Liver (tissue), 9 donors: ENCODE results near the gene GRIK1. TPM values are rescaled to one million over a fixed set of nuclear protein-coding genes. Genes with fewer than 3 reads are reported as not detected.

Experiments
- DNase-seq: peaks from one replicate; pipeline ENCODE4 v3.0.0-alpha.2; 2017; ENCODE audit warnings: low spot score
- H3K27ac ChIP-seq, 2 donors: one replicate each; pipeline ENCODE4 v1.7.0; 2013; ENCODE audit warnings: inconsistent platforms in 2 of 2, low read length in 2 of 2, control low read depth in 1 of 2, low read depth in 1 of 2, mild to moderate bottlenecking in 1 of 2
- H3K27me3 ChIP-seq, 4 donors: one replicate each; pipeline versions ENCODE4 v1.6.1 to v1.7.0; 2013; ENCODE audit warnings: low read length in 3 of 4, inconsistent platforms in 1 of 4, mild to moderate bottlenecking in 1 of 4, moderate library complexity in 1 of 4; ENCODE audit not compliant: control insufficient read depth in 4 of 4, insufficient read depth in 4 of 4
- H3K36me3 ChIP-seq, 4 donors: one replicate each; pipeline versions ENCODE4 v1.6.1 to v1.7.0; 2013; ENCODE audit warnings: low read length in 3 of 4, mild to moderate bottlenecking in 3 of 4, low read depth in 1 of 4, moderate library complexity in 1 of 4; ENCODE audit not compliant: control insufficient read depth in 4 of 4, insufficient read depth in 3 of 4
- H3K4me1 ChIP-seq, 4 donors: one replicate each; pipeline versions ENCODE4 v1.6.1 to v1.7.0; 2013; ENCODE audit warnings: low read length in 3 of 4, mild to moderate bottlenecking in 3 of 4, moderate library complexity in 1 of 4; ENCODE audit not compliant: control insufficient read depth in 4 of 4, insufficient read depth in 4 of 4
- H3K4me3 ChIP-seq, 3 donors: one replicate each; pipeline versions ENCODE4 v1.6.1 to v1.7.0; 2013; ENCODE audit warnings: low read length in 3 of 3, control low read depth in 1 of 3, low read depth in 1 of 3, mild to moderate bottlenecking in 1 of 3
- H3K9ac ChIP-seq, 2 donors: one replicate each; pipeline ENCODE4 v1.7.0; 2013; ENCODE audit warnings: low read length in 2 of 2, mild to moderate bottlenecking in 2 of 2, moderate library complexity in 2 of 2, control low read depth in 1 of 2, low read depth in 1 of 2
- H3K9me3 ChIP-seq, 4 donors: one replicate each; pipeline versions ENCODE4 v1.6.1 to v1.7.0; 2013; ENCODE audit warnings: low read length in 3 of 4; ENCODE audit not compliant: control insufficient read depth in 4 of 4
- ATF3 ChIP-seq: IDR thresholded peaks from 2 replicates; pipeline ENCODE4 v1.6.1; 2016; ENCODE audit warnings: antibody characterized with exemption
- CTCF ChIP-seq: fragments of 150-350 bp; IDR thresholded peaks from 2 replicates; pipeline ENCODE4 v1.5.1; 2017; ENCODE audit warnings: improper control_type of control experiment, low read depth, low read length; ENCODE audit not compliant: missing input control
- EGR1 ChIP-seq, 2 donors: IDR thresholded peaks; 2 replicates each; pipeline ENCODE4 v1.6.1; 2016 to 2018; ENCODE audit warnings: antibody characterized with exemption in 2 of 2, low read depth in 2 of 2
- FOXA1 ChIP-seq: IDR thresholded peaks from 2 replicates; pipeline ENCODE4 v1.6.1; 2016; ENCODE audit warnings: antibody characterized with exemption
- FOXA2 ChIP-seq: IDR thresholded peaks from 2 replicates; pipeline ENCODE4 v1.6.1; 2016; ENCODE audit warnings: antibody characterized with exemption
- GABPA ChIP-seq, 2 donors: IDR thresholded peaks in 1 of 2; conservative IDR thresholded peaks in 1 of 2; 2 replicates each; pipeline ENCODE4 v1.6.1; 2016; ENCODE audit warnings: antibody characterized with exemption in 2 of 2, mild to moderate bottlenecking in 1 of 2, moderate library complexity in 1 of 2
- HNF4A ChIP-seq, 2 donors: conservative IDR thresholded peaks; 2 replicates each; pipeline ENCODE4 v1.6.1; 2016; ENCODE audit warnings: antibody characterized with exemption in 2 of 2, mild to moderate bottlenecking in 2 of 2
- HNF4G ChIP-seq: IDR thresholded peaks from 2 replicates; pipeline ENCODE4 v1.6.1; 2016; ENCODE audit warnings: antibody characterized with exemption
- JUND ChIP-seq, 2 donors: IDR thresholded peaks; 2 replicates each; pipeline ENCODE4 v1.6.1; 2016; ENCODE audit warnings: antibody characterized with exemption in 2 of 2
- NR2F2 ChIP-seq: IDR thresholded peaks from 2 replicates; pipeline ENCODE4 v1.6.1; 2016; ENCODE audit warnings: antibody characterized with exemption
- RAD21 ChIP-seq, 2 donors: IDR thresholded peaks; 2 replicates each; pipeline ENCODE4 v1.6.1; 2016; ENCODE audit warnings: antibody characterized with exemption in 2 of 2, mild to moderate bottlenecking in 2 of 2
- RXRA ChIP-seq, 2 donors: IDR thresholded peaks; 2 replicates each; pipeline ENCODE4 v1.6.1; 2017 to 2018; ENCODE audit warnings: antibody characterized with exemption in 2 of 2, mild to moderate bottlenecking in 1 of 2
- SP1 ChIP-seq: IDR thresholded peaks from 2 replicates; pipeline ENCODE4 v1.6.1; 2018; ENCODE audit warnings: antibody characterized with exemption, mild to moderate bottlenecking
- TAF1 ChIP-seq: conservative IDR thresholded peaks from 2 replicates; pipeline ENCODE4 v1.6.1; 2016; ENCODE audit warnings: antibody characterized with exemption, mild to moderate bottlenecking
- YY1 ChIP-seq: IDR thresholded peaks from 2 replicates; pipeline ENCODE4 v1.6.1; 2016; ENCODE audit warnings: antibody characterized with exemption, mild to moderate bottlenecking
- ZBTB33 ChIP-seq: IDR thresholded peaks from 2 replicates; pipeline ENCODE4 v1.6.1; 2016; ENCODE audit warnings: antibody characterized with exemption
- WGBS: extraction: QIAGEN DNeasy Blood & Tissue Kit; methylation state at CpG from one replicate; pipeline ENCODE4 v1.1.7; 2013; 5-methylcytosine and 5-hydroxymethylcytosine counted together
- polyA plus RNA-seq, 2 donors: library from polyadenylated mRNA; stranded (reverse) in 1 of 2; unstranded in 1 of 2; fragments of 200-250 nt in 1 of 2; fragments of >200 nt in 1 of 2; fragmentation: Nextera tagmentation in 1 of 2; extraction: Ambion mirVana in 1 of 2; gene quantifications; one replicate each; pipeline versions ENCODE4 v1.2.1 to v1.2.3, GENCODE V29; 2013 to 2015
- total RNA-seq, 2 donors: library from RNA; depleted of rRNA; stranded (reverse); fragments of >200 nt; gene quantifications; one replicate each; pipeline ENCODE4 v1.2.3, GENCODE V29; 2014
- TF ChIP-seq, protein P1 (sequence below): IDR thresholded peaks from 2 replicates; pipeline ENCODE4 v1.6.1; 2016; ENCODE audit warnings: antibody characterized with exemption, mild to moderate bottlenecking
- TF ChIP-seq, protein P2 (sequence below): IDR thresholded peaks from 2 replicates; pipeline ENCODE4 v1.6.1; 2016; ENCODE audit warnings: antibody characterized with exemption
- donor health status: healthy.
- donor health status: healthy.
- donor health status: healthy.
- donor health status: healthy.
- donor health status: healthy.

The GRIK1 gene
- total and polyA plus RNA-seq, 4 donors, result 0.02 to 0.14 (median 0.05) TPM; not detected in 1

DNA sequence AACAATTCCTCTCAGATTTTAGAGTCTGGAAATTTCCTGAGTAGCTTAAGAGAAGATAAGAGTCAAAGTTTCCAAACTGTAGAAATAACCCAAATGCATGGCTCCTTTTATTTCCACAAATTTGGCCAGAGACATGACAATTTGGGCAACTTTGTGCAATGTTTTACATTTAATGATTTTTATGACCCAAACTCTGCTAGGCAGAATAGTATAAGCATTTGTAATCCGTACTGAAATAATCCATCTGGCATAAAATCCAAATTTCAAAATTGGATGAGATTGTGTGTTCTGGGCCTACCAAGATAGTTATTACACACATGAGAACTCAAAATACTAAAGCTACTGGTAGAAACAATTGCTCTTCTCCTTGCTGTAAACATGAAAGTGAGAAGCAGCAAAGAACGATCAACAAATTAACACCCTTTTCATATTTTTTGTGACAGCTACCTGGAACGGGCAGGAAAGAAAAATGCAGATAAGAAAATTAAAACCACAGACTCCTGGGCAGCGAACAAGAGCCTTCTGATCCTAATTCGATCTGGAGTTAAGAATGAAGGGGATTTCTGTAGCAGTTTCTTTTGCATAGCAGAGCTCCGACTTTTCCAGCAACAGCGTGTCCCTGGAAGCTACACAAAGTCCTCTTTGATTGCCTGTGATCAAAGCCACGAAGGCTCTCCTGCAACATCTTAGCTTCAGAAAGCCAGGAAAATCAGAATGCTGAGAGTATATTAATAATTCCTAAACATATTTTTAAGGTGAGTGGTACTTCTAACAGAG, 191.2 kb downstream of the GRIK1 start:
- Histone ChIP-seq H3K27ac (no peak overlapping the region), H3K4me1 (no peaks in the 10 kb centered on the region), H3K4me3 (no peak overlapping the region), H3K9ac (no peak overlapping the region), H3K27me3 (no peaks in the 10 kb centered on the region), H3K36me3 (no peaks in the 10 kb centered on the region), H3K9me3 (no peaks in the 10 kb centered on the region)
- 76% methylated on average over 8 of the region's 8 CpGs for WGBS
- no peak for DNase-seq
- no peak for TF ChIP-seq ATF3
- no peak for TF ChIP-seq RXRA (IDR thresholded peaks at IDR 0.05)
- TF ChIP-seq, protein P1, sequence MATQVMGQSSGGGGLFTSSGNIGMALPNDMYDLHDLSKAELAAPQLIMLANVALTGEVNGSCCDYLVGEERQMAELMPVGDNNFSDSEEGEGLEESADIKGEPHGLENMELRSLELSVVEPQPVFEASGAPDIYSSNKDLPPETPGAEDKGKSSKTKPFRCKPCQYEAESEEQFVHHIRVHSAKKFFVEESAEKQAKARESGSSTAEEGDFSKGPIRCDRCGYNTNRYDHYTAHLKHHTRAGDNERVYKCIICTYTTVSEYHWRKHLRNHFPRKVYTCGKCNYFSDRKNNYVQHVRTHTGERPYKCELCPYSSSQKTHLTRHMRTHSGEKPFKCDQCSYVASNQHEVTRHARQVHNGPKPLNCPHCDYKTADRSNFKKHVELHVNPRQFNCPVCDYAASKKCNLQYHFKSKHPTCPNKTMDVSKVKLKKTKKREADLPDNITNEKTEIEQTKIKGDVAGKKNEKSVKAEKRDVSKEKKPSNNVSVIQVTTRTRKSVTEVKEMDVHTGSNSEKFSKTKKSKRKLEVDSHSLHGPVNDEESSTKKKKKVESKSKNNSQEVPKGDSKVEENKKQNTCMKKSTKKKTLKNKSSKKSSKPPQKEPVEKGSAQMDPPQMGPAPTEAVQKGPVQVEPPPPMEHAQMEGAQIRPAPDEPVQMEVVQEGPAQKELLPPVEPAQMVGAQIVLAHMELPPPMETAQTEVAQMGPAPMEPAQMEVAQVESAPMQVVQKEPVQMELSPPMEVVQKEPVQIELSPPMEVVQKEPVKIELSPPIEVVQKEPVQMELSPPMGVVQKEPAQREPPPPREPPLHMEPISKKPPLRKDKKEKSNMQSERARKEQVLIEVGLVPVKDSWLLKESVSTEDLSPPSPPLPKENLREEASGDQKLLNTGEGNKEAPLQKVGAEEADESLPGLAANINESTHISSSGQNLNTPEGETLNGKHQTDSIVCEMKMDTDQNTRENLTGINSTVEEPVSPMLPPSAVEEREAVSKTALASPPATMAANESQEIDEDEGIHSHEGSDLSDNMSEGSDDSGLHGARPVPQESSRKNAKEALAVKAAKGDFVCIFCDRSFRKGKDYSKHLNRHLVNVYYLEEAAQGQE, result no peak
- no peak for TF ChIP-seq HNF4A (conservative IDR thresholded peaks at IDR 0.05)
- no peak for TF ChIP-seq NR2F2
- no peak for TF ChIP-seq GABPA (IDR thresholded peaks at IDR 0.05 in 1 of 2, conservative IDR thresholded peaks at IDR 0.05 in 1 of 2)
- no peak for TF ChIP-seq RAD21 (IDR thresholded peaks at IDR 0.05)
- TF ChIP-seq FOXA2, result no peak
- no peak for TF ChIP-seq EGR1 (IDR thresholded peaks at IDR 0.05; ENCODE audit: low read depth in 2 of 2)
- no peak for TF ChIP-seq SP1
- TF ChIP-seq HNF4G, result no peak
- TF ChIP-seq TAF1, result no peak
- TF ChIP-seq, protein P2, sequence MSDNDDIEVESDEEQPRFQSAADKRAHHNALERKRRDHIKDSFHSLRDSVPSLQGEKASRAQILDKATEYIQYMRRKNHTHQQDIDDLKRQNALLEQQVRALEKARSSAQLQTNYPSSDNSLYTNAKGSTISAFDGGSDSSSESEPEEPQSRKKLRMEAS, result no peak
- no peak for TF ChIP-seq YY1

DNA sequence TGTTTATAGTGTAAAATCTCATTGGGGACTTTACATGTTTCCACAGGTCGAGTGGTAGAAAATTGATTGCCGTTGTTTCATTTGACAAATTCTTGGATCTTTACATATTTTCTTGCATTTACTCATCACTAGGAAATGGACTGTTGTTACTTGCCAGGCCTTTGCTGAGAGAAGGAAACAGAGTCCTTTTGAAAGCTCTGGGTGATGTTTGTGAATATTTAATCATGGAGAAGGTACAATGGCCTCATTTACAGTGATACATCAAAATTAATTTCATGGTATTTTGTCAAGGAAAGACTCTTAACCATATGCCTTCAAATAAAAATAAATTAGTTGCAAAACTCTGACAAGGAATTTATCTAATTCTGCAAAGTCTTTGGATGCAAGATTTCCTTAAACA, 198.0 kb downstream of the GRIK1 start:
- Histone ChIP-seq H3K27ac (no peak overlapping the region), H3K9ac (no peak overlapping the region), H3K27me3 (no peaks in the 10 kb centered on the region), H3K4me1 (no peaks in the 10 kb centered on the region), H3K4me3 (no peak overlapping the region), H3K9me3 (no peaks in the 10 kb centered on the region), H3K36me3 (no peaks in the 10 kb centered on the region)
- no peak for DNase-seq
- no peak for TF ChIP-seq ZBTB33
- TF ChIP-seq ATF3, result no peak
- no peak for TF ChIP-seq JUND (IDR thresholded peaks at IDR 0.05)
- no peak for TF ChIP-seq YY1
- no peak for TF ChIP-seq TAF1
- no peak for TF ChIP-seq HNF4A (conservative IDR thresholded peaks at IDR 0.05)
- no peak for TF ChIP-seq GABPA (IDR thresholded peaks at IDR 0.05 in 1 of 2, conservative IDR thresholded peaks at IDR 0.05 in 1 of 2)
- TF ChIP-seq HNF4G, result no peak
- TF ChIP-seq, protein P2, result no peak
- TF ChIP-seq RXRA (IDR thresholded peaks at IDR 0.05), result no peak
- no peak for TF ChIP-seq FOXA2
- TF ChIP-seq NR2F2, result no peak
- no peak for TF ChIP-seq FOXA1
- TF ChIP-seq, protein P1, result no peak
- TF ChIP-seq CTCF, result no peak
- TF ChIP-seq RAD21 (IDR thresholded peaks at IDR 0.05), result no peak
- 82% methylated on average over 2 of the region's 2 CpGs for WGBS
